Vagina (tissue), 2 donors: ENCODE measurements around the gene CCDC141.

Experiments used
- CTCF ChIP-seq, 3 experiments: fragments of 450-650 bp in 2 of 3; fragments of 200-600 bp in 1 of 3; sonication (generic) in 1 of 3; IDR thresholded peaks; one replicate each; pipeline ENCODE4 v1.5.1; 2017 to 2019; ENCODE audit warnings: antibody characterized with exemption in 3 of 3, mild to moderate bottlenecking in 2 of 3, moderate library complexity in 2 of 3
- POLR2A ChIP-seq, 2 donors: fragments of 450-650 bp; IDR thresholded peaks; one replicate each; pipeline ENCODE4 v1.6.1; 2017; ENCODE audit warnings: antibody characterized with exemption in 2 of 2, mild to moderate bottlenecking in 2 of 2, moderate library complexity in 2 of 2
- POLR2AphosphoS5 ChIP-seq, 2 donors: sonication (generic); formaldehyde crosslinking; IDR thresholded peaks; one replicate each; pipeline ENCODE4 v1.9.0; 2017; ENCODE audit warnings: antibody characterized with exemption in 2 of 2, mild to moderate bottlenecking in 2 of 2, low read depth in 1 of 2; ENCODE audit not compliant: insufficient read depth in 1 of 2

GRCh38 chr2:179051250-179051649 is 1.3 kb upstream of the CCDC141 start:
- TF ChIP-seq CTCF (IDR thresholded peaks at IDR 0.05) (no peak), POLR2A (IDR thresholded peaks at IDR 0.05) (no peak), POLR2AphosphoS5 (IDR thresholded peaks at IDR 0.05; ENCODE audit: insufficient read depth in 1 of 2, low read depth in 1 of 2) (no peak)
